ENCODE measurements around the gene SAMD10. TPM values are rescaled to one million over a fixed set of nuclear protein-coding genes. Genes with fewer than 3 reads are reported as not detected.

SAMD10 gene
- total and polyA plus RNA-seq, 4 experiments from 2014 or later, result 7.4 to 13.0 (median 8.6) TPM

DNA sequence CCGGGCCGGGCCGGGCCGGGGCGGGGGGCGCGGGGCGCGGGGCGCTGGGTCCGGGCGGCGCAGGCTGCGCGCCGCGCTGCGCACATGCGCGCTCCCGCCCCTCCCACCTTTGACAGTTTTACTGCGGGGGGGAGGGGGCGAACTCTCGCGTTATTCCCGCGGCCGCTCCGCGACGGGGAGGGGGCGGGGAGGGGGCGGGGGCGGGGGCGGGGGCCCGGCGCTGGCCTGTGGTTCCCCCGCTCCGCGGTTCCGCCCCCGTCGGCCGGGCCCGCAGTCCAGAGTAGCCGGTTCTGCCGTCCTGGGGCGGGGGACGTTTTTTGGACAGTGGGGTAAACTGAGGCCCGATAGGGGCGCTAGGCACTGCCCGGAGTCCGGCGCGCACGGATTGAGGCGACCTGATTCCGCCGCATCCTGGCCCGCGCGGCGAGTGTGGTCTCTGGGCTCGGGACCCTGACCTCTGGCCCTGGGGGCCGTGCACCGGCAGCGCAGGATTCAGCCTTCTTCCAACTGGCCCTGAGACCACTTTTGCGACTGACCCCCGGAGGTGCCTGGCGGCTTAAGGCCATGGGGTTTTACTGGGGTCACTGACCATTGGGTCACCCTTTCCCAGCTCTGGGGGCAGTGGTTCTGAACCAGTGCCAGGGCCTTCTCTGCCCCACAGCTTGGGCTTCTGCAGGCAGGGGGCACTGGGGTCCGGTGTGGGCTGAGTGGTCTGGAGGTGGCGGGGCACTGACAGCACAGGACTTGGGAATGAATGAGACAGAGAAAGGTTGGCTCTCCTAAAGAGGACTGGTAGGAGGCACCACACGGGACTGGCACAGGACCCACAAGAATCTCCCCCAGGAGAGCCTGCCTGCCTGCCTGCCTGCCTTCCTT lies 9.4 kb downstream of the SAMD10 start, which contains the start of gene ZNF512B:
TSS of gene ZNF512B (minus strand) at position 93 of the 876 bp plus-strand sequence. CDS start 1,980 bp downstream, outside the sequence.
- H3K27ac ChIP-seq (ENCODE audit: low read depth, low read length), result peak within 1 kb of the TSS; percentile 65
- POLR2A ChIA-PET (ENCODE audit: partially characterized antibody), result interaction anchor here (0.6 to 1.3 kb wide), 3 partner anchors 9 to 14 kb away, joined by 3 to 4 read pairs (median 4); partner anchors contain the start of genes PRPF6, SAMD10 and UCKL1
- CTCF ChIA-PET (ENCODE audit: partially characterized antibody), result no interaction called here
- peak in 4 of 5 donors; percentile 44 to 52 (median 48) for DNase-seq
- H3K4me3 ChIP-seq (ENCODE audit: low read length in 2 of 2), result peak within 1 kb of the TSS; percentile 17 to 63
- Mint-ChIP-seq H3K4me3 (peak within 1 kb of the TSS; percentile 80 to 87 (median 83)), H3K9me3 (peaks cover 0 to 3% (median 0%) of the 10 kb centered on the region in 8 donors), H3K27me3 (no peaks in the 10 kb centered on the region), H3K4me1 (peaks cover 12 to 40% (median 21%) of the 10 kb centered on the region in 4 donors), H3K27ac (peak within 1 kb of the TSS; percentile 77 to 90 (median 85)), H3K36me3 (peaks cover 3 to 12% of the 10 kb centered on the region in 2 donors)
- intact Hi-C loops (cut with micrococcal nuclease), result loop anchor here (2.0 to 5.0 kb wide), 3 partner anchors 15 to 528 kb away; partner anchors contain the start of gene TPD52L2
- H3K9me3 ChIP-seq (ENCODE audit: control insufficient read depth in 1 of 2, low read length in 2 of 2), result no peaks in the 10 kb centered on the region
- no peaks in the 10 kb centered on the region for H3K27me3 ChIP-seq (ENCODE audit: insufficient read depth, low read length)
- peaks cover 3% of the 10 kb centered on the region for H3K36me3 ChIP-seq (ENCODE audit: insufficient read depth, low read length)
- H3K4me1 ChIP-seq (ENCODE audit: insufficient read depth, low read length), result peaks cover 18% of the 10 kb centered on the region

DNA sequence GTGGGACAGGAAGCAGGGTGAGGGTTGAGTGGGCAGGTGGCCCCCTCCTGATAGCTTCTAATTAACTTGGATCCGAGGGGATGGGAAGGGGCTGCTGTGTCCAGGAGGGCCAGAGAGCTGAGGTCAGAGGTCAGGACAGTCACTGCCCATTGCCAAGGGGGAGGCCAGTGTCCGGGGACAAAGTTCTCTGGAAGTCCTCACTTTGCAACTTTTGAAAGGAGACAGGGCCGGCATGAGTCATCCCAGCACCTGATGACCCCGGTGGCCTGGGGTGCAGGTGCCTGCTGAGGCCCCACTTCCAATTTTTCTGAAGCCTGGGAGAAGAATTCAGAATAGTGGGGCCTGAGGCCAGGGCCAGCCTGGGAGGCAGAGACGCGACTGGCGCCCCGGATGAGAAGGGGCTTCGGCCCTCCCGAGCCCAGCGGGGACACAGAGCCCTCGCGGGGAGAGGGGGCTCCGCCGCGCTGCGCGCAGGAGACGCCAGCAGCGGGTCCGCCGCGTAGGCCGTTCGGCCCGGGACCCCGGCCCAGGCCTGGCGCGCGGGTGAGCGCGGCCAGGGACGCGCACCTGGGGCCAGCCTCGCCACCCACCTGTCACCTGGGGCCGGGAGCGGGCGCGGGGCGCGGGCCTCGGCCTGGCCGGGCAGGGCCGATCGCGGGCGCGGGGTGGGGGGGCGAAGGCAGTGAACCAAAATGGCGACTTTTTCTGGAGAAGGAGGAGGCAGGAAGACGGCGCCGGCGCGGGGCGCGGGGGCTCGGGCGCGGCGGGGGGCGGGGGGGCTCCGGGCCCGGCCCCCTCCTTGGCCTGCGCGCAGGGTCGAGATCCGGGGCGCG lies 10.3 kb downstream of the SAMD10 start:
- peak in 4 of 5 donors; percentile 37 to 50 (median 42) for DNase-seq
- Mint-ChIP-seq H3K9me3 (peaks cover 0 to 3% (median 0%) of the 10 kb centered on the region in 8 donors), H3K4me3 (peak overlapping the region; percentile 80 to 87 (median 83)), H3K36me3 (peaks cover 3 to 8% of the 10 kb centered on the region in 2 donors), H3K4me1 (peaks cover 12 to 35% (median 20%) of the 10 kb centered on the region in 4 donors), H3K27ac (peak overlapping the region; percentile 77 to 90 (median 83)), H3K27me3 (no peaks in the 10 kb centered on the region)
- peak overlapping the region; percentile 65 for H3K27ac ChIP-seq (ENCODE audit: low read depth, low read length)
- intact Hi-C loops (cut with micrococcal nuclease), result loop anchor here (2.0 kb wide), 1 partner anchor 14 kb away; no protein-coding TSS in a partner anchor
- POLR2A ChIA-PET (ENCODE audit: partially characterized antibody), result interaction anchor here (1.0 to 3.2 kb wide), 5 partner anchors 11 to 432 kb away, joined by 3 to 24 read pairs (median 6); partner anchors contain the start of genes PRPF6, PTK6, SAMD10 and TPD52L2
- H3K27me3 ChIP-seq (ENCODE audit: insufficient read depth, low read length), result no peaks in the 10 kb centered on the region
- H3K4me1 ChIP-seq (ENCODE audit: insufficient read depth, low read length), result peaks cover 18% of the 10 kb centered on the region
- peak overlapping the region; percentile 17 to 63 for H3K4me3 ChIP-seq (ENCODE audit: low read length in 2 of 2)
- H3K9me3 ChIP-seq (ENCODE audit: control insufficient read depth in 1 of 2, low read length in 2 of 2), result no peaks in the 10 kb centered on the region
- CTCF ChIA-PET (ENCODE audit: partially characterized antibody), result interaction anchor here (1.4 kb wide), 1 partner anchor 11 kb away, joined by 5 read pairs; the partner anchor contains the start of gene SAMD10
- H3K36me3 ChIP-seq (ENCODE audit: insufficient read depth, low read length), result peaks cover 3% of the 10 kb centered on the region

DNA sequence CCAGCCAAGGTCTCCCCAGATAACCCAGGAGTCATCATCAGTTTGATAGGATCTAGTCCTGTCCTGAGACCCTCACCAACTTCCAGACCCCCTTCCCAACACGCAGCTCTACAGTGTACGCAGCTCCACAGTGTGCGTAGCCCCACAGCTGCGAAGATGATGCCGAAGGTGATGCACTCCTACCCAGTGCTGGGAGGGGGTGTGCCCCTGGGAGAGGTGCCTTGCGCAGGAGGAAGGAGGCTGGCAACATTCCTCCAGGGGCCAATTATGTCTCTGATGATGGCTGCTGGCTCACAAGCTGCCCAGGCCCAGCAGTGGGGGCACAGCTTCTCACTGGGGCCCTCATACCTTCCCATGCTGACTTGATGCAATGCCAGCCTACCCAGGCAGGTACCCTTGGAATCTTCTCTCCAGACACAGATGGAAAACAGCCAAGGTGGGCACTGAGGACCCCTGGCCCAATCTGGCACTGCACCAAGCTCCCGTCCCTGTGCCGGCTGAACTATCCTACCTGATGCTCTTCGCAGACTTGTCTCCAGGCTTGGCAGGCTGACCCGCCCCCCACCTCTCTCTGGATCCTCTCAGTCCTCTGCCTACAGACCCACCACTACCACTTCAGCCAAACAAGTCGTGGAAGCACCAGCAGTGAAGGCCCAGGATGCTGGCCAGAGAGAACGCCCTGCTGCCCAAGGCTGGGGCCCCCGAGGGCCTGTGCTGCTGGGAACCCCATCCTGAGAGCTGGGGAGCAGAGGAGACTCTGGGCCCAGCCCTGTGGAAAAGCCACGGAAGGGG lies 11.1 kb downstream of the SAMD10 start:
- Histone ChIP-seq H3K4me3 (ENCODE audit: low read length in 2 of 2) (peak overlapping the region; percentile 17 to 63), H3K36me3 (ENCODE audit: insufficient read depth, low read length) (peaks cover 3% of the 10 kb centered on the region), H3K27me3 (ENCODE audit: insufficient read depth, low read length) (no peaks in the 10 kb centered on the region), H3K27ac (ENCODE audit: low read depth, low read length) (peak overlapping the region; percentile 65), H3K4me1 (ENCODE audit: insufficient read depth, low read length) (peaks cover 18% of the 10 kb centered on the region), H3K9me3 (ENCODE audit: control insufficient read depth in 1 of 2, low read length in 2 of 2) (no peaks in the 10 kb centered on the region)
- H3K36me3 Mint-ChIP-seq, result peaks cover 0 to 7% of the 10 kb centered on the region in 2 donors
- H3K4me1 Mint-ChIP-seq, result peaks cover 8 to 27% (median 15%) of the 10 kb centered on the region in 4 donors
- peak overlapping the region; percentile 80 to 87 (median 83) for H3K4me3 Mint-ChIP-seq
- H3K27ac Mint-ChIP-seq, result peak overlapping the region; percentile 77 to 90 (median 85)
- no peaks in the 10 kb centered on the region for H3K27me3 Mint-ChIP-seq
- DNase-seq, result no peak
- intact Hi-C loops (cut with micrococcal nuclease), result loop anchor here (2.0 kb wide), 1 partner anchor 14 kb away; no protein-coding TSS in a partner anchor
- H3K9me3 Mint-ChIP-seq, result peaks cover 0 to 3% (median 0%) of the 10 kb centered on the region in 8 donors
- POLR2A ChIA-PET (ENCODE audit: partially characterized antibody), result interaction anchor here (1.0 to 3.2 kb wide), 5 partner anchors 11 to 431 kb away, joined by 3 to 24 read pairs (median 6); partner anchors contain the start of genes PRPF6, PTK6, SAMD10 and TPD52L2
- CTCF ChIA-PET (ENCODE audit: partially characterized antibody), result interaction anchor here (1.4 kb wide), 1 partner anchor 12 kb away, joined by 5 read pairs; the partner anchor contains the start of gene SAMD10

DNA sequence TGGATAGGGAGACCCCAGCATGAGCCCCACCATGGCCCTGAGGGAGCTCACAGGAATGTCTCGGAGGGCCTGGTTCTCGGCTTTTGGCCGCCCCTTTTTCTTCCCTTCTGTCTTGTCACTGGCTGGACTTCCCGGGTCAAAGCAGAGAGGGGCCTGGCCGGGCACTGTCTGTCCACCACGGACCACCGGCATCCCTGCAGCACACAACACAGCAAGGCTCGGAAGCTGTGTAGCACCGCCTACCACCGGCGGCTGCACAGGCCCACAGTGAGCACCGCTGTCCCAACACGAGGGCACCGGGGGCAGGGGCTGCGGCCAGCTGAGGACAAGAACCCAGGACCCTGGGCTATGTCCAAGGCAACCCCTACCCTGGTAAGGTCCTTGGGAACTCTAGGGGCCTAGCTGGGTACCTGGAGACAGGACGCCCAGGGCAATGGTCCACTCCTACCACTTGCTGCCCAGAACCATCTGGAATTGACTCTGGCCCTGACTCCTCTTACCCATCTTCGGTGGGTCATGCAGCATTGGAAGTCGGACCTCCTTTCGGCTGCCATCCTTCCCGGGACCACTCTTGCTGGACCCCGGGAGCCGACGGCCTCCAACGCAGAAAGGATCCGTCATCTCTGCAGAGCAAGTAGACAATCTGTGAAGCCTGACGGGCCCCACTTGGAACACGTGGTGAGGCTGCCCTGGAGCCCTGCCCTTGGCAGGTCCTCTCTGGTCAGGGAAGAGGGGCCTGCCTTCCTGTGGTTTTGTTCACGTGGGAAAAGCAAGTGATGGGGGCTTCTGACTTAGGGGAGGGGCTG lies 11.9 kb downstream of the SAMD10 start:
- ChIA-PET CTCF (ENCODE audit: partially characterized antibody) (interaction anchor here (1.4 kb wide), 1 partner anchor 13 kb away, joined by 5 read pairs; the partner anchor contains the start of gene SAMD10), POLR2A (ENCODE audit: partially characterized antibody) (interaction anchor here (0.6 to 3.2 kb wide), 4 partner anchors 10 to 224 kb away, joined by 3 to 24 read pairs (median 12); partner anchors contain the start of genes PRPF6, SAMD10, TPD52L2 and UCKL1)
- Histone ChIP-seq H3K27me3 (ENCODE audit: insufficient read depth, low read length) (no peaks in the 10 kb centered on the region), H3K4me3 (ENCODE audit: low read length in 2 of 2) (no peak overlapping the region), H3K4me1 (ENCODE audit: insufficient read depth, low read length) (peaks cover 18% of the 10 kb centered on the region), H3K9me3 (ENCODE audit: control insufficient read depth in 1 of 2, low read length in 2 of 2) (no peaks in the 10 kb centered on the region), H3K27ac (ENCODE audit: low read depth, low read length) (no peak overlapping the region), H3K36me3 (ENCODE audit: insufficient read depth, low read length) (peaks cover 3% of the 10 kb centered on the region)
- Mint-ChIP-seq H3K4me1 (peaks cover 4 to 20% (median 10%) of the 10 kb centered on the region in 4 donors), H3K36me3 (peaks cover 0 to 7% of the 10 kb centered on the region in 2 donors), H3K9me3 (peaks cover 0 to 3% (median 0%) of the 10 kb centered on the region in 8 donors), H3K27ac (peak overlapping the region in 2 of 7 donors; percentile 19 to 77), H3K4me3 (peak overlapping the region in 4 of 8 donors; percentile 57 to 87 (median 82)), H3K27me3 (no peaks in the 10 kb centered on the region)
- DNase-seq, result no peak
- intact Hi-C loops (cut with micrococcal nuclease), result loop anchor here (2.0 kb wide), 1 partner anchor 13 kb away; no protein-coding TSS in a partner anchor

DNA sequence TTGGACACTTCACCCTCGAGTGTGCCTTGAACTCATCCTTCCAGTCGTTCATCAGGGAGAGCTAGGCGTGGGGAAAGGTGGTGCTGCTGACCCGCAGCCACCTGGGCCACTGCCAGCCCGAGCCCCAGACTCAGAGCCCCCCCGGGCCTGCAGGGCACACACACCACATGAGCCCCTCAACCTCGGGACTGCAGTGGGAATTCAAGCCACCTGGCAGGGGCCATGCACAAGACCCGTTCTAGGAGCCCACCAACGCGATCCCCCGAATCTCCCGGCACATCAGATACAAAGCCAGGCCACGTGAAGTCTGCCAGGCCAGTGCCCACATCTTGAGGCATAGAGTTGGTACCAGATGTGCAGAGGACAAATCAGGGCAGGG lies 12.5 kb downstream of the SAMD10 start:
- H3K36me3 ChIP-seq (ENCODE audit: insufficient read depth, low read length), result peaks cover 3% of the 10 kb centered on the region
- intact Hi-C loops (cut with micrococcal nuclease), result no loop called here
- H3K9me3 Mint-ChIP-seq, result peaks cover 0 to 3% (median 0%) of the 10 kb centered on the region in 8 donors
- DNase-seq, result no peak
- H3K27me3 Mint-ChIP-seq, result no peaks in the 10 kb centered on the region
- no peak overlapping the region for H3K4me3 Mint-ChIP-seq
- H3K27ac ChIP-seq (ENCODE audit: low read depth, low read length), result no peak overlapping the region
- H3K27ac Mint-ChIP-seq, result no peak overlapping the region
- no peak overlapping the region for H3K4me3 ChIP-seq (ENCODE audit: low read length in 2 of 2)
- H3K27me3 ChIP-seq (ENCODE audit: insufficient read depth, low read length), result no peaks in the 10 kb centered on the region
- no peaks in the 10 kb centered on the region for H3K9me3 ChIP-seq (ENCODE audit: control insufficient read depth in 1 of 2, low read length in 2 of 2)
- POLR2A ChIA-PET (ENCODE audit: partially characterized antibody), result interaction anchor here (0.6 to 3.2 kb wide), 3 partner anchors 10 to 224 kb away, joined by 3 to 24 read pairs (median 17); partner anchors contain the start of genes PRPF6, SAMD10 and UCKL1
- H3K36me3 Mint-ChIP-seq, result peaks cover 0 to 9% of the 10 kb centered on the region in 2 donors
- peaks cover 18% of the 10 kb centered on the region for H3K4me1 ChIP-seq (ENCODE audit: insufficient read depth, low read length)
- CTCF ChIA-PET (ENCODE audit: partially characterized antibody), result interaction anchor here (1.0 kb wide), 1 partner anchor 8 kb away, joined by 3 read pairs; no protein-coding TSS in a partner anchor
- H3K4me1 Mint-ChIP-seq, result peaks cover 4 to 14% (median 9%) of the 10 kb centered on the region in 4 donors

All from CD4-positive, alpha-beta memory T cell (primary cell).